ENCODE data around the gene SPAG5.

Gene SPAG5

DNA sequence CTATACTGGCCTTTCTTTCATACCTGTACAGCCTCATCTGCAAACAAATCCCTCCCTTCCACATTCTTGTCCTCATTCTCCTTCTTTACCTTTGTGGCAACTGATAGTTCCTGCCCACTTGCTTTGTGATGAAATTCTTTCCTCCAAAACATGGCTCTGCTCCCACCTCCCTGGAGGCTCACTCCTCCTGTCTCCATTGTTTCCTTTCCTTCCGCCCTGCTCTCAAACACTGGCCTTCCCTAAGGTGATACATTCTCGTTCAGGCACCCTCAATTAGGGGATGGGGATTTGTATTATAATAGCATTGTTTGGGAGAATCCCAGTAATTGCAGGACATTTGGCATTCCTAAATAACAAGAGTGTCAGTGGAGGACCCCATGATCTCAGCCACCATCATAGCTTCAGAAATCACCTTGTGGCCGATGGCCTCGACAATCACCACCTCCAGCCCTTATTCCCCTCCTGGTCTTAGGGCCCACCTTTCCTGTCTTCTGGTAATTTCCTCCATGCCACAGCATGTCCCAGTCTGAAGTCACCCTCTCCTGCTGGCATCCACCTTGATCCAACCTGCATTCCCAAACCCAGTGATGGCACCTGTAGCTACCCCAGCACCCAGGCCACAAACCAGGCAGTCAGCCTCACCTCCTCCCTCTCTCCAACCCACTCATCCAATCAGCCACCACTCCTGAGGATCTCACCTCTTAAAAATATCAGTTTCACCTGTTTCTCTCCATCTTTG, 54.3 kb downstream of the SPAG5 start:
- DNase-seq, result no peak

DNA sequence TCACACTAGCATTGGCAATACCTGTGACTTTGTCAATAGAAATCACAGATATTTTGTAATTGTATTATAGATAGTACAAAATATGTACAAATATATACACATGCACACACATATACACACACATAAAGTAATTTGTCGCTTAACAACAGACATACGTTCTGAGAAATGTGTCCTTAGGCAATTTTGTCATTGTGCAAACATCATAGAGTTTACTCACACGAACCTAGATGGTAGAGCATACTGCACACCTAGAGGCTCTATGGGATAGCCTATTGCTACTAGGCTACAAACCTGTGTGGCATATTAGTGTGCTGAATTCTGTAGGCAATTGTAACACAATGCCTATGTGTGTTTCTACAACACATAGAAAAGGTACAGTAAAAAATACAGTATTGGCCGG, 57.4 kb downstream of the SPAG5 start:
- no peak for DNase-seq

DNA sequence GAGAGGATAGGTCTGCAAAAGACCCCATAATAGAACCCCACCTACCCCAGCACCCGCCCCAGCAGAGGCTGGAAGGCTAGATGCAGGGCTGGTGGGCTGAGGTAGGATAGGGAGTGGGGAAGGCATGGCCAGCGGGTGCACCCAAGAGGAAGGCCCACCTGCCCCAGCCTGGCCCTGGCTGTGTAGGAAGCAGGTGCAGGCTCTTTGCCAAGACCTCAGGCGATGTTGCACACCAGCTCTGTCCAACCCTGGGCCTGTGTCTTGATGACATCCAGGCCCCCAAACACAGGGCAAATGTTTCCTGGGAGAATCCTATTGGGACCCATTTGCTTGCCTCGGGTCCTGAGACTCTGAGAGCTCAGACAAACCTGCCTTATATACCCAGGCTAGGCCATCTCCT, 58.6 kb downstream of the SPAG5 start:
- no peak for DNase-seq

DNA sequence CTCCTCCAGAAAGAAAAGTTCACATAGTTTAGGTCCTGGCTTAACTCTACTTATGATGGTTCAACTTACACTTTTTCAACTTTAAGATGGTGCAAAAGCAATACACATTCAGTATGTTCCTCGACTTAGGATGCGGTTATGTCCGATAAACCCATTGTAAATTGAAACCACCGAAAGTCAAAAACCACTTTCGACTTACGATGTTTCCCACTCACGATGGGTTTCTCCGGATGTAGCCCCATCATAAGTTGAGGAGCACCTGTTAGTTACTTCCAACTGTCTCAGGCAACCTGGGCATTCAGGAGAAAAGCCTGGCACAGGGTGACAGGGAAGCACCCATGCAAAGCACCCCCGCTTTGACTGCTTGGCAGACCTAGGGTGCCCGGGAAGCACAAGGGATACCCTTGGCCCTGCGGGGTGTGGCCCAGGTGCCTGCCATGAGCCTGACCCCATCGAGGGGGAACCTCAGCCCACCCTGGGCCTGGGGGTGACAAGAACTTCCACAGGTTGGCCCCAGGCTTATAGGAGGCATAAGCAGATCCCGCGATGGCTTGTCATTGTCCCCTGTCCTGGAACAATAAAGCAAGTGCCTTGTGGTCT, 60.4 kb downstream of the SPAG5 start:
- DNase-seq, result no peak

DNA sequence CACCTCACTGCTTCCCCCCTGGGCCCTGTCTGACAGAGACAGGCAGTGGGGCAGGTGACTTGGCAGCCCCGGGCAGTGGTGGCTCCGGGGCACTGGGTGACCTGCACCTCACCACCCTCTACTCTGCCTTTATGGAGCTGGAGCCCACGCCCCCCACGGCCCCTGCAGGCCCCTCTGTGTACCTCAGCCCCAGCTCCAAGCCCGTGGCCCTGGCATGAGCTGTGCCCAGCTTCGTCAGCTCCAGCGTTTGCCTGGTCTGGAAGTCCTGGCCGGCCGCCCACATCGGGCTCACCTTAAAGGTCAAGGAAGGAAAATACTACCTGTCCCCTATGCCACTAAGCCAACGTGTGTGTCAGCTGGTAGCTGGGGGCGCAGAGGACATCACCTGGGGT, 61.6 kb downstream of the SPAG5 start:
- DNase-seq, result no peak

DNA sequence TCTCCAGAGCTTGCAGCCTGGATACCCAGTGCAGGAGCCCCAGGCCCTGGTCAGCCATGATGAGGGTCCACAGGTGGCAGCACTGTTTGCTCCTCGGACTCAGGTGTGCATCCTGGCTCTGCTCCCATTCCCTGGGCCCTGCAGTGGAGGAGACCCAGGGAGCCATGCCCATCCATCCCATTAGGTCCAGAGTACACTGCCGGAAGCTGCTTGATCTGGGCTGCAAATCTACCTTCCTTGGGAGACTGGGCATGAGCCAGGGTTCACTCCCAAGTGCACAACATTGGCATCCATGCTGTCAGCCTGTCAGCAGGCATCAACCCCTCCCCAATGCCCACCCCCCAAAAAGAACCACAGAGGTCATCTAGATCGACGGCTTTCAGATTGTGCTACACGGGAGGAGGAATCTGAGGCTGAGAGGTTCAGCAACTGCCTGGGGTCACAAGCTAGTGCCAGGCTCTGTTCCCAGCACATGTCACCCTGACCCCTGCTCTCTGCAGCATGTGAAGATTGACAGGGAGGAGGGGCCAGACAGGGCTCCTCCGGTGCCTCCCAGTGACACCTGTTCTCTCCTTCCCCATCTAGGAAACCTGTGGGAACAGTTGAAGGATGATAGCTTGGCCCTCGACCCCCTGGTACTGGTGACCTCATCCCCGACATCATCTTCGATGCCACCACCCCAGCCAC, 62.1 kb downstream of the SPAG5 start:
- DNase-seq, result no peak

DNA sequence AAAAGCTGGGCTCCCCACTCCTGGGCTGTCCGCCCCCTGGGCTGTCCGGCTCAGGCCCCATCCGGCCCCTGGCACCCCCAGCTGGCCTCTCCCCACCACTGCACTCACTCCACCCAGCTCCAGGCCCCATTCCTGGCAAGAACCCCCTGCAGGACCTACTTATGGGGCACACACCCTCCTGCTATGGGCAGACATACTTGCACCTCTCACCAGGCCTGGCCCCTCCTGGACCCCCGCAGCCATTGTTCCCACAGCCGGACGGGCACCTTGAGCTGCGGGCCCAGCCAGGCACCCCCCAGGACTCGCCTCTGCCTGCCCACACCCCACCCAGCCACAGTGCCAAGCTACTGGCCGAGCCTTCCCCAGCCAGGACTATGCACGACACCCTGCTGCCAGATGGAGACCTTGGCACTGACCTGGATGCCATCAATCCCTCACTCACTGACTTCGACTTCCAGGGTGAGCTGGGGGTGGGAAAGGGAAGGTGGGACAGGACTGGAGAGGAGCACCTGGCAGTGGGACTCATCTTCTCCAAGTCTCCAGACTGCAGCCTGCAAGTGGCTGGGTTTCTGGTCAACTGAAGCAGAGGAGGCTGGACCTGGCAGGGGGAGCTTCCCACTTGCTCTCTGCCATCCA, 64.0 kb downstream of the SPAG5 start:
- no peak for DNase-seq

DNA sequence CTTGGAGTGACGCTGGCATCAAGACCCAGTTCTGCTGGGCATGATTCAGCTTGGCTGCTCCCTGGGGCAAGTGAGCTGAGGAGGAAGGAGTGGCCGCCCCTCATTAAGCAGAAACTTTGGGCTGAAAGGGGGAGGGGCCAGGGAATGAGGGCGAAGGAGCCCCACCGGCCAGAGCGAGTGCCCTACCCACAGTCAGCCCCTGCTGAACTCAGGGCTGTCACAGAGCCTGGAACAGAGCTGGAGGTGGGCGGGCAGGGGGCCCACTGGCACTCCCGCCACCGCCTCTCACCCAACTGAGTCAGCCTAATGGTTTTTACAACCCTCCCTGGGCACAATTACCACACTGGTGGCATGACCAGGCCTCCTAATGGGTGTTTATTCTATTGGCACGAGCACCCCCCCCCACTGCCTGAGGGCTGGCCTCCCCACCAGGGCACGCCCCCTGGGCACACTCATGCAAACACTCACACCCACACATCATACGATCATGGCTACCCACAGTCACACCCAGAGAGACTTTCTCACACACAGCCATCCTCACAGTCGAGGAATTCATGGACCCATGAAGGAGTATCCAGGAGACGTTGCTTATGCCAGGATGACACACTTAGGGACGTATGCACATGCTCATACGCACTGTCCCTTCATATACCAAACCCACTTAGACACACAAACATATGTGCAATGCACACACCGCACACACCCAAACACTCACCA, 65.6 kb downstream of the SPAG5 start:
- DNase-seq, result no peak

DNA sequence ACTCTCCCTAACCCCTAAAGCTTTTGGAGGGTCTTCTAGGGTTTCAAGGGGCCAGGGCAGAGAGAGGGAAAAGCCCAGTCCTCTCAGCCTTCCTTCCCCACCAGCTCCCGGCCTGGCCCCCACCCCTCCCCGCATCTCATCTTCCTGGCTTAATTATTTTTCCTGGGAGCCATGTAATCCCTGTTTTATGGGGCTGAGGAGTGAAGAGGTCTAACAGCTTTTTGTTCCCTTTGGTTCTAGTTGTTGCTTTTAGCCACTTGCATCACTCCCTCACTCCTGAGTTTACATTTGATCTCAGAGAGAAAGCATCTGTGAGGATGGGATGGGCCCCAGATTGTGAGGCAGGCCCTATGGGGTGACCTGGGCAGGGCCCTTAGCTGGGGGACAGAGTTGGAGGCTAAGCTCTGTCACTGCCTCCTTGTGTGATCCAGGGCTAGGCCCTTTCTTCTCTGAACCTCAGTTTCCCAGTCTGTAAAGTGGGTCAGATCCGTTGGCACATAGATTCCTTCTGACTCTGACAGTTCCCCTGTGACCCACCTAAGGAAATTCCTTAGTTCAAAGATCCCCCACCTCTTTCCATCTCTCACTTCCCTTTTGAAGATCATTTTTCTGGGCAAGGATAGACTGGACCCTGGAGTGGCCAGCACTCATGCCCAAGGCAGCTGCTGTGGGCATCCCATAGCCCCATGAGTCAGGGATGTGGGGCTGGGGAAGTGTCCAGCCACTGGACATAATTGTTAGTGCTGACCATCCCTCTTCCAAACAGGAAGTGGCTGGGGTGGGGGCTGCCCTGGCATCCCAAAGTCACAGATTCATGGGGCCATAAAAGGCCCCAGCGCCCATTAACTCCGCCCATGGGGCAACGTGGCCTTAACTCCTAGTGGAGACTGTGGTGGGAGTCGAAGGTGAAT, 66.5 kb downstream of the SPAG5 start:
- no peak for DNase-seq

DNA sequence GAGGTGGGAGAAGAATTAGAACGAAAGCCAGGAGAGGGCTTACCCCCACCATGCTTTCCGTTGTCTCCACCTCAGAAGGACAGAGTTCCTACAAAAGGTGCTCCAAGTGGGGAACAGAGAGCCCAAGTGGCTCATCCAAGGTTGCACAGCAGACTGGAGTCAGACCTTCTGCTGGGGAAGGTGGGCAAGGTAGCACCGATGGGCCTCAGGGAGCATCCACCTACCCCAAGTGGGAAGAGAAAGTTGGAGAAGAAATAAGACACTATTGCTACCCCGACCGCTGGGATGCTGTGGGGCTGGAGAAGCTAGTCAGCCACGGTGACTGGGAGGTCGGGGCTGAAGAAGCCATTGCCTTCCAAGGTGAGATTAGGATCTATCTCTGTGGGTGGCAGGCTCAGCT, 67.9 kb downstream of the SPAG5 start:
- no peak for DNase-seq

DNA sequence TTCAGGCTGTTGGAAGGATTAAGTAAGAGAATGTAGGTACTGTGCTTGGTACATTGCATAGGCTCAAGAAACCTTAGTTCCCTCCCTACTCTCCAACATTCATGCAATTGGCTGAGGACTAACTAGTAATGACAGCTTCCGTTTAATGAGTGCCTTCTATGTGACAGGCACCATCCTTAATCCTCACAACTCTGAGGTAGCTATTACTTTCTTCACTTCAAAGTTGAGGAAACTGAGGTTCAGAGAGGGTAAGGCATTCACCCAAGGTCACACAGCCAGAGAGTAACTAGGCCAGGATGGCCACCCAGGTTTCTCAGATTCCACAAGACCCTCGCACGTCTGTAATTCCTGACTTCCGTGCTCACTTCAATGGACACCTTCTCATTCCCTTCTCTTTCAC, 68.6 kb downstream of the SPAG5 start:
- no peak for DNase-seq

DNA sequence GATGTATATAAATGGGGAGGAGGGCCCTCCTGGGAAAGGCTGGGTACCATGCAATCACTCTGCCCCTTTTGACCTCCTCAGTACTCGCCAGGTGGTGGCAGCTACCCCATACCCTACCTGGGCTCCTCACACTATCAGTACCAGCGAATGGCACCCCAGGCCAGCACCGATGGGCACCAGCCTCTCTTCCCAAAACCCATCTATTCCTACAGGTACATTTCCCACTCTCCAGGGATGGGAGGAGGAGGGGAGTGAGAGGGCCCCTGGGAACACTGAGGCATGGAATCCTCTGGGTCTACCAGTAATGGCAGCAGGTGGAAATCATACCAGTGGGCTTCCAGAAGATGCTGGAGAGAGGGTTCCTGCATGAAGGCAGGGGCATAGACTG, 69.8 kb downstream of the SPAG5 start:
- DNase-seq, result no peak

DNA sequence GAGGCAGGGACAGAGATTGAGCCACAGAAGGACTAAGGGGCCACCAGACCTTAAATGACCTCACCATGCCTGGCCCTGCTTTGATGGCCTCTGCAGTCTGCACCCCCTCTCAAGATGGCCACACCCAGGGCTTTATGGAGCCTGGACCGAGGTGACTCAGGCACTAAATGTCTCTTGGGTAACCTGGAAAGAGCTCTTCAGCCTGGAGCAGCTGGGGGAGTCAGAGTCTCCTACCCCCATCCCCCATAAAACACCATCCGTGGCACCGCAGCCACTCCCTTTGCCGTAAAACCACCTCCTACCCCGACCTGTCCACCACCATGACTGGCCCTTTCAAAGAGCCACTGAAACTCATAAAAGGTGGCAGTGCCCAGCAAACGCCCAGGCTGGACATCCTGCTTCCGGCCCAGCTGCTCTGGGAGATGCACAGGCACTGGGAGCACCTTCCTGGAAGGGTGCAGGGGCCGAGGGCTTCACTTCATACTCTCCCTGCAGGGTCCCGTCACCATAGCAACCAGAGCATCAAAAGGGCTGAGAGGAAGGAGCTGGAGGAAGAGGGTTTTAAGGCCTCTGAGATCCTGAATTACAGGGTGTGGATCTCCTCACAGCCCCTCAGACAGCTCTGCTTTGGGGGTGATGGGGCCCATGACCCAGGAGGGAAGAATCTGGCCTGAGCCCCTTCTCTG, 70.4 kb downstream of the SPAG5 start:
- no peak for DNase-seq

DNA sequence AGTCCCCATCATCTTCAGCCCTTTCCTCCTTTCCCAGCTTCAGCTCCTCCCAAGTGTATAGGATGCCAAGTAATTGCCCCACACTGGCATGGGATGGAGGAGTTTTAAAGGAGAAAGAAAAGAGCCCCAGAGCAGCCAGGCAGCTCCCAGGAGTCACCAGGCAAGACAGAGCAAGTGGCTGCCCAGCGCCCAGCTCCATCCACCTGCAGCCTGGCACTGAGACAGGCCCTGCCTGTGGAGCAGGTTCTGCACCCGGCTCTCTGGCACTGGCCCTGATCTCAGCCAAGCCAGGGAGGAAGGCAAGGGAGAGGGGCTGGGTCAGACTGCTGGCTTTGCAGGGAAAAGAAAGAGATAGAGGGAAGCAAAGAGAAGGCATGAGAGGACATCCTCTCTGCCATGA, 71.0 kb downstream of the SPAG5 start:
- DNase-seq, result no peak
